ENCODE measurements around the gene TRIO.

The TRIO gene

GRCh38 chr5:14479143-14479696 lies 336.1 kb downstream of the TRIO start:
- DNase-seq (ENCODE audit: low read depth) = no peak
- no peak for TF ChIP-seq CTCF (IDR thresholded peaks at IDR 0.05; ENCODE audit: control insufficient read depth, extremely low read depth, insufficient read depth)
- no peak overlapping the region for H3K4me3 ChIP-seq (ENCODE audit: low read depth, low read length)

GRCh38 chr5:14481349-14481748 lies 338.2 kb downstream of the TRIO start:
- no peak for DNase-seq (ENCODE audit: low read depth)
- no peak for TF ChIP-seq CTCF (IDR thresholded peaks at IDR 0.05; ENCODE audit: control insufficient read depth, extremely low read depth, insufficient read depth)
- no peak overlapping the region for H3K4me3 ChIP-seq (ENCODE audit: low read depth, low read length)

- no peak for DNase-seq (ENCODE audit: low read depth)
- TF ChIP-seq CTCF (IDR thresholded peaks at IDR 0.05; ENCODE audit: control insufficient read depth, extremely low read depth, insufficient read depth) = no peak
- H3K4me3 ChIP-seq (ENCODE audit: low read depth, low read length) = no peak overlapping the region
Measured at GRCh38 chr5:14482085-14482484, 338.9 kb downstream of the TRIO start.

- TF ChIP-seq CTCF (IDR thresholded peaks at IDR 0.05; ENCODE audit: control insufficient read depth, extremely low read depth, insufficient read depth) = no peak
- no peak overlapping the region for H3K4me3 ChIP-seq (ENCODE audit: low read depth, low read length)
- no peak for DNase-seq (ENCODE audit: low read depth)
Measured at GRCh38 chr5:14483504-14484157, 340.5 kb downstream of the TRIO start.

- H3K4me3 ChIP-seq (ENCODE audit: low read depth, low read length) = no peak overlapping the region
- no peak for DNase-seq (ENCODE audit: low read depth)
- no peak for TF ChIP-seq CTCF (IDR thresholded peaks at IDR 0.05; ENCODE audit: control insufficient read depth, extremely low read depth, insufficient read depth)
Measured at GRCh38 chr5:14486486-14486885, 343.3 kb downstream of the TRIO start.

GRCh38 chr5:14486996-14487896 lies 344.1 kb downstream of the TRIO start:
- DNase-seq (ENCODE audit: low read depth) = no peak
- no peak for TF ChIP-seq CTCF (IDR thresholded peaks at IDR 0.05; ENCODE audit: control insufficient read depth, extremely low read depth, insufficient read depth)
- H3K4me3 ChIP-seq (ENCODE audit: low read depth, low read length) = no peak overlapping the region
